PC-3 (cell line): ENCODE results near the gene ZDHHC19. TPM values are rescaled to one million over a fixed set of nuclear protein-coding genes. Genes with fewer than 3 reads are reported as not detected.

Experiments used
- ATAC-seq: fragments of 200-7000 bp; cut with Tn5 transposase; 2 replicates; pipeline ENCODE4 v1.9.1; 2020; ENCODE audit warnings: mild to moderate bottlenecking, moderate library complexity
- BruUV-seq: library from RNA; stranded (reverse); fragments of 400-500 nt; replicated peaks from 2 replicates; lab custom pipeline; 2021; lab: Mats Ljungman, UMichigan
- CTCF ChIA-PET: fragments of 300-600 bp; sonication (Branson Sonifier 250); formaldehyde crosslinking; loops from one replicate; lab custom pipeline; 2022; ENCODE audit warnings: antibody characterized with exemption; lab: Charles Lee
- POLR2A ChIA-PET: fragments of 300-600 bp; sonication (Branson Sonifier 250); formaldehyde crosslinking; loops from one replicate; lab custom pipeline; 2022; ENCODE audit warnings: antibody characterized with exemption; ENCODE audit not compliant: unreplicated experiment; lab: Charles Lee
- DNase-seq: peaks from one replicate; pipeline ENCODE4 v3.0.0-alpha.2; 2015
- H2AFZ ChIP-seq: fragments of 300-600 bp; sonication (generic); 2 replicates; pipeline ENCODE4 v1.6.0; 2016; ENCODE audit warnings: antibody characterized with exemption, low read length
- H3F3A ChIP-seq: fragments of 300-600 bp; sonication (generic); one replicate; pipeline ENCODE4 v1.6.0; 2017; ENCODE audit warnings: antibody characterized with exemption, low read length, control low read depth, mild to moderate bottlenecking; ENCODE audit not compliant: unreplicated experiment
- H3K27ac ChIP-seq: fragments of 300-600 bp; sonication (generic); 2 replicates; pipeline ENCODE4 v1.5.1; 2016; ENCODE audit warnings: mild to moderate bottlenecking, low read length
- H3K27me3 ChIP-seq: fragments of 300-600 bp; sonication (generic); 2 replicates; pipeline ENCODE4 v1.6.1; 2016; ENCODE audit warnings: low read length, mixed read lengths
- H3K36me3 ChIP-seq: fragments of 300-600 bp; sonication (generic); 2 replicates; pipeline ENCODE4 v1.6.1; 2016; ENCODE audit warnings: low read depth, mixed run types, low read length, mixed read lengths
- H3K4me1 ChIP-seq: fragments of 300-600 bp; sonication (generic); 2 replicates; pipeline ENCODE4 v1.5.1; 2016; ENCODE audit warnings: low read length; ENCODE audit not compliant: insufficient read depth
- H3K4me2 ChIP-seq: fragments of 300-600 bp; sonication (generic); 2 replicates; pipeline ENCODE4 v1.6.0; 2016; ENCODE audit warnings: low read length
- H3K4me3 ChIP-seq: fragments of 300-600 bp; sonication (generic); 2 replicates; pipeline ENCODE4 v1.5.1; 2016; ENCODE audit warnings: mild to moderate bottlenecking, low read length, mixed read lengths
- H3K79me2 ChIP-seq: fragments of 300-600 bp; sonication (generic); 2 replicates; pipeline ENCODE4 v1.6.1; 2017; ENCODE audit warnings: low read length, mixed read lengths
- H3K9ac ChIP-seq: fragments of 300-600 bp; sonication (generic); 2 replicates; pipeline ENCODE4 v1.6.0; 2016; ENCODE audit warnings: mild to moderate bottlenecking, low read length
- H3K9me2 ChIP-seq: fragments of 300-600 bp; sonication (generic); replicated peaks from 2 replicates; pipeline ENCODE4 v1.6.1; 2016; ENCODE audit warnings: mixed run types, low read length, mixed read lengths
- H3K9me3 ChIP-seq: fragments of 300-600 bp; sonication (generic); 2 replicates; pipeline ENCODE4 v1.6.1; 2016; ENCODE audit warnings: low read length, mixed read lengths
- H4K20me1 ChIP-seq: fragments of 300-600 bp; sonication (generic); 2 replicates; pipeline ENCODE4 v1.6.1; 2016; ENCODE audit warnings: low read length, mixed read lengths
- CTCF ChIP-seq: fragments of 300-600 bp; sonication (generic); conservative IDR thresholded peaks from 2 replicates; pipeline ENCODE4 v1.5.1; 2017; ENCODE audit warnings: antibody characterized with exemption, low read depth, mild to moderate bottlenecking, low read length
- EZH2 ChIP-seq: fragments of 300-600 bp; sonication (generic); IDR thresholded peaks from one replicate; pipeline ENCODE4 v1.6.1; 2017; ENCODE audit warnings: antibody characterized with exemption, mild to moderate bottlenecking, low read length; ENCODE audit not compliant: unreplicated experiment
- EZH2phosphoT487 ChIP-seq: fragments of 300-600 bp; sonication (generic); IDR thresholded peaks from 2 replicates; pipeline ENCODE4 v1.6.1; 2018; ENCODE audit warnings: mild to moderate bottlenecking, antibody characterized with exemption, low read length, borderline replicate concordance
- intact Hi-C: fragments of 100-400 bp; cut with micrococcal nuclease; formaldehyde crosslinking; loops from 2 replicates; pipeline ENCODE4 v1.9.0; 2023
- total RNA-seq: library from RNA; depleted of rRNA; stranded (reverse); fragments of >200 nt; gene quantifications from 2 replicates; pipeline ENCODE4 v1.2.3, GENCODE V29; 2014

Gene ZDHHC19
- total RNA-seq, 1 experiment from 2014 or later = not detected

GRCh38 chr3:196181127-196181546 lies 30.1 kb downstream of the ZDHHC19 start:
- Histone ChIP-seq H3K4me3 (no peak overlapping the region), H3K9me2 (no peaks in the 10 kb centered on the region), H3K36me3 (no peaks in the 10 kb centered on the region), H3K79me2 (no peaks in the 10 kb centered on the region), H3K4me1 (peaks cover 19% of the 10 kb centered on the region), H3K4me2 (no peak overlapping the region), H3K9me3 (no peaks in the 10 kb centered on the region), H3K27me3 (no peaks in the 10 kb centered on the region), H3K27ac (no peak overlapping the region), H2AFZ (no peak overlapping the region), H3K9ac (no peak overlapping the region), H3F3A (no peaks in the 10 kb centered on the region), H4K20me1 (no peaks in the 10 kb centered on the region)
- TF ChIP-seq EZH2phosphoT487 = no peak
- TF ChIP-seq EZH2 = no peak
- no peak for TF ChIP-seq CTCF
- DNase-seq = no peak
- ATAC-seq = no peak
- ChIA-PET CTCF (interaction anchor here (0.5 kb wide), 1 partner anchor 105 kb away, joined by 4 read pairs; no protein-coding TSS in a partner anchor), POLR2A (no interaction called here)
- intact Hi-C loops = no loop called here
- BruUV-seq = no TSS peak

GRCh38 chr3:196180346-196180745 lies 30.9 kb downstream of the ZDHHC19 start:
- Histone ChIP-seq H3K27me3 (no peaks in the 10 kb centered on the region), H3F3A (no peaks in the 10 kb centered on the region), H3K9ac (no peak overlapping the region), H3K9me2 (no peaks in the 10 kb centered on the region), H3K4me1 (peaks cover 19% of the 10 kb centered on the region), H3K36me3 (no peaks in the 10 kb centered on the region), H4K20me1 (no peaks in the 10 kb centered on the region), H3K4me3 (no peak overlapping the region), H3K4me2 (no peak overlapping the region), H2AFZ (no peak overlapping the region), H3K9me3 (no peaks in the 10 kb centered on the region), H3K79me2 (no peaks in the 10 kb centered on the region), H3K27ac (no peak overlapping the region)
- intact Hi-C loops = no loop called here
- ATAC-seq (no peak), DNase-seq (no peak)
- no TSS peak for BruUV-seq
- no peak for TF ChIP-seq CTCF
- no peak for TF ChIP-seq EZH2phosphoT487
- TF ChIP-seq EZH2 = no peak
- ChIA-PET CTCF (no interaction called here), POLR2A (no interaction called here)

- Histone ChIP-seq H3K9ac (no peak overlapping the region), H3K9me2 (no peaks in the 10 kb centered on the region), H3K4me2 (peak overlapping the region; percentile 29), H3K79me2 (no peaks in the 10 kb centered on the region), H3F3A (no peaks in the 10 kb centered on the region), H3K27me3 (no peaks in the 10 kb centered on the region), H3K27ac (0 out of 2 replicates have a peak overlapping the region, but pooled peaks have one; percentile 12), H3K36me3 (no peaks in the 10 kb centered on the region), H3K4me1 (peaks cover 19% of the 10 kb centered on the region), H4K20me1 (no peaks in the 10 kb centered on the region), H2AFZ (peak overlapping the region; percentile 39), H3K9me3 (no peaks in the 10 kb centered on the region), H3K4me3 (no peak overlapping the region)
- no TSS peak for BruUV-seq
- intact Hi-C loops = no loop called here
- ATAC-seq = peak; percentile 88
- POLR2A ChIA-PET = interaction anchor here (0.6 kb wide), 1 partner anchor 105 kb away, joined by 12 read pairs; no protein-coding TSS in a partner anchor
- no peak for TF ChIP-seq EZH2
- CTCF ChIA-PET = interaction anchor here (0.6 kb wide), 1 partner anchor 265 kb away, joined by 3 read pairs; no protein-coding TSS in a partner anchor
- DNase-seq = peak; percentile 73
Observed at GRCh38 chr3:196179380-196180308, 31.6 kb downstream of the ZDHHC19 start.
